ELR (cell line): Measurements from ENCODE around the gene SMURF2.
"Not testable (repeated sequence)": the region's sequence is repeated elsewhere in the genome, so short reads cannot be mapped to it uniquely, and the experiment has no call there.

Source experiments
- DNase-seq: peaks from one replicate; pipeline ENCODE4 v3.0.0-alpha.2; 2015; ENCODE audit warnings: low read depth

SMURF2 gene

DNA sequence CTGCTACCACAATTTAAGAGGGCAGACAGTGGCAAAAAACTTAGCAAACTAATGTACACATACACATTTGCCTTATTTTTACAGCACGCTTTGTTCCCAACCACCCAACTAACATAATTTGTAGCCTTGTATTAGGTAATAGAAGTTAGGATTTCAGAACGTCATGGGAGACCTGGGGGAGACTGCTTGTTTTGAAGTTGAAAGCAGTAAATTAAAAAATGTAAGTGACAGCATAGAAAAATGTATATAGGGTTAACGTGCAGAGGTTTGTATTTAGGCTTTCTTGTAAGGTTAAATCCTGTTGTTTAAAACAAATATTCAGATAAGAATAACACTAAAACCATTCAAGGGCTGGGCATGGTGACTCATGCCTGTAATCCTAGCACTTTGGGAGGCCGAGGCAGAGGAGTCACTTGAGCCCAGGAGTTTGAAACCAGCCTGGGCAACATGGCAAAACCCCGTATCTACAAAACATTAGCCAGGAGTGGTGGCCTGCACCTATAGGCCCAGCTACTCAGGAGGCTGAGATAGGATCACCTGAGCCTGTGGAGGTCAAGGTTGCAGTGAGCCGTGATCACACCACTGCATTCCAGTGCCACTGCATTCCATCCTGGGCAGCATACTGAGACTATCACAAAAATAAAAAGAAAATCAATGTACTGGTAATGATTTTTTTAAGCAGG is 2.3 kb upstream of the SMURF2 start:
- peak; percentile 74 for DNase-seq

DNA sequence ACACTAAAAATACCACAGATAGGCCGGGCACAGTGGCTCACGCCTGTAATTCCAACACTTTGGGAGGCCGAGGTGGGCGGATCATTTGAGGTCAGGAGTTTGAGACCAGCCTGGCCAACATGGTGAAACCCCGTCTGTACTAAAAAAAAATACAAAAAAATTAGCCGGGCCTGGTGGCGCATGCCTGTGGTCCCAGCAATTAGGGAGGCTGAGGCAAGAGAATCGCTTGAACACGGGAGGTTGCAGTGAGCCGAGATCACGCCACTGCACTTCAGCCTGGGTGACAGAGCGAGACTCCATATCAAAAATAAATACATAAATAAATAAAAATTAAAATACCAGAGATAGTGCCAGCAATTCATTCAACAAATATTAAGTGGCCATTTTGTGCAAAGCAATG is 1.7 kb upstream of the SMURF2 start:
- not testable (repeated sequence) for DNase-seq

DNA sequence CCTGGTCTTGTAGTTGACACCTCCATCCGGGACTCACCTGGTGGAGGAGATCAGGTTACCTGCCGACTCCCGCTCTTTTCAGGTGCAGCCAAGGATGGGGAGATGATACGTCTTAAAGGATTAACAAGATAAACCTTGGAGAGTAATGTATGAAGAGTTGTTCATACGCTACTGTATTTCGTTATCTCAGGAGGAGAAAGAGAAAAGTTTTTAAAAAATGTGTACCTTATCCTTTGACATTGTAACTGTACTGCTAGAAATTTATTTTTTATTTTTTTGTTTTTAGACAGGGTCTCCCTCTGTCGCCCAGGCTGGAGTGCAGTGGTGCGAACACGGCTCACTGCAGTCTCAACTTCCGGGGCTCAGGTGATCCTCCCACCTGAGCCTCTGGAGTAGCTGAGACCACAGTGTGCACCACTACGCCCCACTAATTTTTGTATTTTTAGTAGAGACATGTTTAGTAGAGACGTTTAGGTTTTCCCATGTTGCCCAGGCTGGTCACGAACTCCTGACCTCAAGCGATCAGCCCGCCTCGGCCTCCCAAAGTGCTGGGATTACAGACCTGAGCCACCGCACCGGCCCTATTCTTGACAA is 764 bp upstream of the SMURF2 start:
- DNase-seq, result no peak

DNA sequence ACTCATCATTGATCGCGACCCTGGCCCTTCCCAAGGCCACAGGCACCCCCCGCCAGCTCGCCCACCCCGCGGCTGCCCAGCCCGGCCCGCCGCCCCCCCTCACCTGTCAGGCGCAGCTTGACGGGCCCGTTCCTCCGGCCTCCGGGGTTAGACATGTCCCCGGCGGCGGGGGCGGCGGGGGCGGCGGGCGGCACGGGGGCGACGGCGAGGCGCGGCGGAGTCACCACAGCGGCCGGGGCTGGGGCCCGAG is 456 bp downstream of the SMURF2 start:
- no peak for DNase-seq

DNA sequence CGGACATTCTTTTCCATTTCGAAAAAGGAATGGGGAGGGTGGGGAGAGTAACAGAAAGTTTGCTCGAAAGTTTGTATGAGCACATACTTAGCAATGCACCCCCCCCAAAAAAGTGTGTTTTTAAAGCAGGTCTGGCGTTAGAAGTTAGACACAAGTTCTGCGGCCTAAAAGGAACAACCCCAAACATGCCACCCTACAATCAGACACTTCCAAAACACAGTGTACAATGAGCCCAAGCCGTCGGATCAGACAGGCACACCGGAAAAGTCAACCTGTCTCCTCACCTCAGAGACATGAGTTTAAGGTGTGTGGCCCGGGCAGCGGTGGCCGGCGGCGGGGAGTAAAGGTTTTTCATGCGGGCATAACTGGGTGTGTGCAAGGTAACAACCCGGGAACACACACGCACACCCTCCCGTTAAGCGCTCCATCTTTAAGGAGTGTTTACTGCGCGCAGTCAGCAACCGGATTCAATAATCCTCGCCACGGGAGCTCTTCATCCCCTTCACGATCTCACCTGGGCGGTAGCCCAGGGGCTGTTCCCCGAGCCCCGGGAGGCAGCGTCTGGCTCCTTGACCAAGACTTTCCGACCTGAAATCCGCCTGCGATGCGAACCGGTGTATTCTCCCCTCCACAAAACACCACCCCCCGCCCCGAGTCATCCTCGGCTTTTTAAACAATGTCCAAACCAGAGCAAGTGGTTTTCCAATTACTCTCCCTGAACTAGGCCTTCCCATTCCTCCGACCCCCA is 955 bp downstream of the SMURF2 start:
- peak; percentile 59 for DNase-seq

DNA sequence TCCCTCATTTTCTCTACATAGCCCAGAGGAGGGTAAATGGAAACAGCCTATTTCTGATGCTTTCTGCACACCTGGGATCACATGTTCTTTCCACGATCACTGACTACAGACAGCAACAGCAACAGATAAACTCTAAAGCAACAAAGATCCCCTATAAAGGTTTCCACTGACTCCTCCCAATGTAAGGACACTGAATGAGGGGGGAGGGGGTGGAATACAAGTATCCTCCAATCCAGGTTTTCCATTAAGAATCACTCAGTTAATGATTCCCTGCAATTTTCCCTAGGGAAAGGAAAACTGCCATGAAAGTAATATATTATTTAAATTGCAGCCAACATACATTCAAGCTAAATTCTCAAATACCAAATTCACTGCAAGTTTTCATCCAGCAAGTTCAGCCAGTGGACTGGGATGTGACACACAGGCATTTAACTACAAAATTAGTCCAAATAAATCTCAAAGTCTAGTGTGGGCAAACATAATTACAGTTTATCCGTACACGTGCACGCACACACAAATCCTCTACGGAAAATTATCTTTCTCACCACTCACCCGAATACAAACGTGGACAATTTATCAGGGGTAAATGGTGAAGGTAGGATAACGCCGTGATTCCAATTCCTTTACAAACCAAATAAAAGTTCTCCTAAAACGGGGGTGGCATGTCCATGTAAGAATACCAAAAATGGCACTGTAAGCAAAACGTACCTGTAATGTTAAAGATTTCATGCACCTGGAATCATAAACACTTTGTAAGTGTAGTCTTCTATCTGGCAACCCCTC is 1.7 kb downstream of the SMURF2 start:
- DNase-seq, result peak; percentile 89

DNA sequence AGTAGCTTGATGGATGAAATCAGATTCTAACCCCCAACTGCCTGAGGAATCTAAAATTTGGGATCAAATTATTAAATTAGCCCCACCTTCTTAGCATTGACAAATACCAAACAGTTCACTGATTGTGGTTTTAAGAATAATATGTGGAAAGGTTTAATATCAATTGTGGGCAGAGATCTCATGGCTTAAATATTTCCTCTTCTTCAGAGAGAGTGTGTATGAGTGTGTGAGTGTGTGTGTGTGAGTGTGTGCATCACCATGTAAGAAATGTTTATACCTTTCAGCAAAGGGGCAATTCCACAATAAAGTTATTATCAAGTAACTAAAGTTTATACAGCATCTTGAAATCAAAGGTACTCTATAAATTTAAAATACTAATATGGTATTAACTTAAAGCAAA is 3.2 kb downstream of the SMURF2 start:
- DNase-seq, result peak; percentile 89

DNA sequence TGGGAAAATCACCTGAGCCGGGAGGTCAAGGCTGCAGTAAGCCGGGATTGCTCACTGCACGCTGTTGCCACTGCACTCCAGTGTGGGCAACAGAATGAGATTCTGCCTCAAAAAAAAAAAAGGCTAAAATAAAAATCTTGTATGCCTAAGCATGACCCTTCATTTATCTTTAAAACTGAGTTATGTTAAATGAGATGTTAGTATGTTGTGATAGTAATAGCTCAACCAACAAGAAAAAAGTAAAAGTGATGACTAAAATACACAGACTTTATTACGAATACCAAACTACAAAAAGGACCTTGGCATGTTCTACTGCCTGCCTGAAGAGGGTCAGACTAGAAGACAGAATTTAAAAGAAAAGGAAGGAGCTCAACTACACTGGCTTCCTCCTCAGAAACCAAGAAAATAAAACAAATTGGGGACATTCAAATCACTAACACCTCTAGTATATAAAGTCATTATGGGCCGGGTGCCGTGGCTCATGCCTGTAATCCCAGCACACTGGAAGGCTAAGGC is 4.4 kb downstream of the SMURF2 start:
- DNase-seq, result peak; percentile 48

DNA sequence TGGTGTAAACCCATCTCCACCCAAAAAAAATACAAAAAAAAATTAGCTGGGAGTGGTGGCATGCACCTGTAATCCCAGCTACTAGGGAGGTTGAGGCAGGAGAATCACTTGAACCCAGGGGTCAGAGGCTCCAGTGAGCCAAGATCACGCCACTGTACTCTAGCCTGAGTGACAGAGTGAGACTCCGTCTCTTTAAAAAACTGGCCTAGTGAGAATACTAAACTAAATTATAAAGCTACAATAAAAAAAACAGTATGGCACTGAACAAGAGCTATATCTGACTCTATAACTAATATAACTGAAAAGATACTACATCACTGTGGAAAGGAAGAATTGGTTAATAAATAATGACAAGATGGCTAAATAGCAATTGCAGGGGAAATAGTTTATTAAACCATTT is 6.4 kb downstream of the SMURF2 start:
- DNase-seq, result no peak

DNA sequence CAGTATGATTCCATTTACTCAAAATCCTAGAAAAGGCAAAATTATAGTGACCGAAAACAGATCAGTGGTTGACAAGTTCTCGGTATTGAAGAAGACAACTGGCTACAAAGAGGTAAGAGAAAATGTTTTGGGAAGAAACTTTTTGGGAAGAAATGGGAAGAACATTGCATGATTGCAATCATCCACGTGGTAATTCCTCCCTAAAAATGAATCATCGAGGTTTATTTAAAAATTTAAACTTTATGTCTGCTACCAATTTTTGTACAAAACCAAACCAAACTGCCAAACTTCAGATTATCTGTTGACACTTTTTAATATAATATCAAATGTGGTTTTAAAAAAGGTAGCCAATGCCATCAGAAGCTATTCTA is 8.1 kb downstream of the SMURF2 start:
- DNase-seq, result peak; percentile 42

DNA sequence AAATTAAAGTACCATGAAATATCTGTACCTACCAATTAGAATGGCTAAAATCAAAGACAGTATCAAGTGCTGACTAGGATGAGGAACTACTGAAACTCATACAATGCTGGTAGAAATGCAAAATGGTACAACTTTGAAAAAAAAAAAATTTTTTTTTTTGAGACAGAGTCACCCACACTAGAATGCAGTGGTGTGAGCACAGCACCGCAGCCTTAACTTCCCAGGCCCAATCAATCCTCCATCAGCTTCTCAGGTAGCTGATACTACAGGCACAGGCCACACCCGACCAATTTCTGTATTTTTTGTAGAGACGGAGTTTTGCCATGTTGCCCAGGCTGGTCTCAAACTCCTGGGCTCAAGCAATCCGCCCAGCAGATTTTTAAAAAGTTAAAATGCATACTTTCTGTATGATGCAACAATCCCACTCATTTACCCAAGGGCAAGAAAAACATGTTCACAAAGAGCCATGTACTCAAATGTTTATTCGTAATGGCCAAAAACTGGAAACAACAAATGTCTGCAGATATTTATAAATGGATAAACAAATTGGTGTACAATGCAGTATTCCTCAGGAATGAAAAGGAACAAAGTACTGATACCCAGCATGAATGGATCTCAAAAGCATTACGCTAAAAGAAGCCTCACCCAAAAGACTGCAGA is 8.7 kb downstream of the SMURF2 start:
- peak; percentile 76 for DNase-seq

DNA sequence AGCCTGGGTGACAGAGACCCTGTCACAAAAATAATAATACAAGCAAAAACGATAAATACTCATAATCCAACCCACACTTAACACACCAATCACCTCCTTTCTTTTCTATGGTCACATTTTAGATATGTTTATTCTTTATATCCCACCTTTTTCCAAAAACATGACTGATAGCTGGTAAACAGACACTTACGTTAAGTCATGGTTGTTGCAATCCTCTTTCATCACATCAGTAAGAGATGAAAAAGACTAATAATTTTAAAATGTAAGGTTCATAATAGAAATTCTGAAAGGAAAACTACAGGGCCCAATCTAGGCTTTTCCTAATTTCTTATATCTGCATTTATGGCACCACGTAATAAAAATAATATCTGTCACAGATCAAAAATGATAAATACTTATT is 10.2 kb downstream of the SMURF2 start:
- no peak for DNase-seq

DNA sequence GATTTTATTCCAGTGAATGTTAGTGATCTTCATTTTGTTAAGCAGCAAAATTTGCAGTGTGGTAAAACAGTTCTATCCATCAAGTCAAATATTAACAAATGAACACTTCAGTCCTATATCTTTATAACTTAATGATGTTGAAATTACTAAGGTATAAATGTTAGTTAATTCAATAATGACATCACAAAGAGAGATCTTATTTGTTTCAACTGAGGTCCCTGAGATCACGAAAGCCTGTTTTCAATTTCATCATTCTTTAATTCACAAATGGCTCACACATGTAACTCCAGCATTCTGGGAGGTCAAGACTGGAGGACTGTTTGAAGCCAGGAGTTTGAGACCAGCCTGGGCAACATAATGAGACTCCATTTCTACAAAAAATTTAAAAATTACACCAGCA is 13.9 kb downstream of the SMURF2 start:
- no peak for DNase-seq

DNA sequence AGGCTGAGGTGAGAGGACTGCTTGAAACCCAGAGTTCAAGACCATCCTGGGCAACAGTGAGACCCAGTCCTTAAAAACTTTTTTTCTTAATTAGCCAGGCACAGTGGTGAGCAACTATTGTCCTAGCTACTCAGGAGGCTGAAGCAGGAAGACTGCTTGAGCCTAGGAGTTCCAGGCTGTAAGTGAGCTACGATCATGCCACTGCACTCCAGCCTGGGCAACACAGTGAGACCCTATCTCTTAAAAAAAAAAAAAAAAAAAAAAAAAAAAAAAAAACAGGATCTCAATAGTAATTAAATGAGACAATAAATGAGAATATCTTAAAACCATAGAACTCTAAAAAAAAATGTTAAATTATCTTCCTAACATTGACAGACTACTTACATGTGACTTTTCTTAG is 14.3 kb downstream of the SMURF2 start:
- no peak for DNase-seq

DNA sequence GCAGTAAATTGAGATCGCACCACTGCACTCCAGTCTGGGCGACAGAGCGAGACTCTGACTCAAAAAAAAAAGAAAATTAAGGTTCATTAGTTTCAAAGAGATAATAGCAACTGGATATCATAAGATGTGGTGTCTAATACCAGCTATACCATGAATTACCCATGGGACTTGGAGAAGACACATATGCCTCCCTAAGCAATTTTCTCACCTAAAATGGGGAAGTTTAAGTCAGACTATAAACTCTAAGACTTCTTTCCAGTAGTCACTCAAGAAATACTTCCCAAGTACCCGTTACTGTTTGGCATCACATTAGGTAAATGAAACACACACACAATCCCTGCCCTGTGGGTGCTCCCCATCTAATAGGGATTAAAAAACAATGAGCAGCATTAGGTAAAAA is 22.6 kb downstream of the SMURF2 start:
- no peak for DNase-seq

DNA sequence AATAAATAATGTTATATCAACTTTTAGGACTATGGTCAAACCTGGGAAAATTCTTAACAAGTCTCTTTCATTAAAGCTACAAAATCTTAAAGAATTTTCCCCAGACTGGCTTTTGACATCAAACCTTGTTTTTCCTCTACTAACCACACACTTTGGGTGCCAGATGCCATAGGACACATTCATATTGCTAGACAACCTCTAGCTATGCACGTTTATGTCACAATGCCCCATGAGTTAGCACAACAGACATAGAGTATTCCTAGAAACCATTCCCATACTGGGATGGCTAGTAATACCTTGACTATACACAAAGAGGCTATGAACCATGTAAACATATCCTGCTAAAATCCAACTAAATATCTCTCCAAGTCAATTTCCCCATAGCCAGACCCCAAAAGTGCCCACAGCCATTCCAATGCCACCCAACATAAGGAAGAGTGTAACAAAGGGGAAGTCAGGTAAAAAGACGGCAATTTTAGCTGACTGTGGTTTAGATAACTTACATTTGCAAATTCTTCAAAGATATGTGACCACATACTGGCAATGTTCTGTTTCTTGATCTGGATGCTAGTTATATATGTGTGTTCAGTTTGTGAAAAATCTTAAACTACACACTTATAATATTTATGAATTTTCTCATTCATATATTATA is 23.4 kb downstream of the SMURF2 start:
- DNase-seq, result peak; percentile 62

DNA sequence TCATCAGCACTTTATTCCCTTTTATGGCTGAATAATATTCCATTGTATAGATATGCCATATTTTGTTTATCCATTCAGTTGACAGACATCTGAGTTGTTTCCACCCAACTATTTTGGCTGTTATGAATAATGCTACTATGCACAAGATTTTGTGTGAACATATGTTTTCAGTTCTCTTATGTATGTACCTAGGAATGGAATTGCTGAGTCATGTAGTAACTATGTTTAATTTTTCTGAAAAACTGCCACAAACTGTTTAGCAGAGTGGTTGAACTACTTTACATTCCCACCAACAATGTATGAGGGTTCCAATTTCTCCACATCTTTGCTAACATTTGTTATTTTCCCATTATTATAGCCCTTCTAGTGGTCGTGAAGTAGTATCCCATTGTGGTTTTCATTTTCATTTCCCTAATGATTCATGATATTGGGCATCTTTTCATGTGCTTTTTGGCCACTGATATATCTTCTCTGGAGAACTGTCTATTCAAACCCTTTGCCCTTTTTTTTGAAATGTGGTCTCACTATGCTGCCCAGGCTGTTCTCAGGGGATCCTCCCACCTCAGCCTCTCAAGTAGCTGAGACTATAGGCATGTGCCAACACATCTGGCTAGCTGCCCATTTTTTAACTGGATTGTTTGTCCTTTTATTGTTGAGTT is 26.3 kb downstream of the SMURF2 start:
- peak; percentile 89 for DNase-seq

DNA sequence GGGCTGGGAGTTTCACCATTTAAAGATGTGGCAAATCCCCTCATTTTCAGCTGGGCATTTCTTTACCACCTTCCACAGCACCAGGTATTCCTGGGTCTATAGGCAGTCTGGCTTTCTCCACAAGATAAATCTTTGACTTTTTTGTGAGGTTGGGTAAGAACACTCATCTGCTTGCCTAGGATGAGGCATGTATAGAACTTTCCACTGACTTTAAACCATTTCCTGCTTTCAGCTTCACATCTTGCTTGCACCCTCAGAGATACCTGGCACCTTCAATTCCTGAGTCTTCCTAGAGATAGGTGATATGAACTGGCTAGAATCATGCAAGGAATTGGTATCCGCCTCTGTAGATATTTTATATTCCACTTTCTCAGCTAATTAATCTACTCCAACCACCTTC is 27.9 kb downstream of the SMURF2 start:
- DNase-seq, result no peak

DNA sequence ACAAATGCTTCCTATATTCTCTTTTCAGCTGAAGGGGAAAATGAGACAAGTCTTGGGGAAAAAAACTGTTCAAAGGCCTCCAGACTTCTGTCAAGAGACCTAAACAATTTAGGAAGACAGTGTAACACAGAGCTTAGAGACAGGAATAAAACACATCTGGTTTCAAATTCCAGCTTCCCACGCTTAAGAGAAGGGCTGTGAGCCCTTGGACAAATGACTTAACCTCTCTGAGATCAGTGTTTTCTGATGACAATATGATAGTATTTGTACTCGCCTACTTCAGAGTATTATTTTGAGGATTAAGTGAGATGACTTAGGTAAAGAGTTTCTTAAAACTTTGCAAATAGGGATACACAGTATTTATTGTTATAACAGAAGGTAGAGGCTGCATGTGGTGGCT is 29.5 kb downstream of the SMURF2 start:
- no peak for DNase-seq

DNA sequence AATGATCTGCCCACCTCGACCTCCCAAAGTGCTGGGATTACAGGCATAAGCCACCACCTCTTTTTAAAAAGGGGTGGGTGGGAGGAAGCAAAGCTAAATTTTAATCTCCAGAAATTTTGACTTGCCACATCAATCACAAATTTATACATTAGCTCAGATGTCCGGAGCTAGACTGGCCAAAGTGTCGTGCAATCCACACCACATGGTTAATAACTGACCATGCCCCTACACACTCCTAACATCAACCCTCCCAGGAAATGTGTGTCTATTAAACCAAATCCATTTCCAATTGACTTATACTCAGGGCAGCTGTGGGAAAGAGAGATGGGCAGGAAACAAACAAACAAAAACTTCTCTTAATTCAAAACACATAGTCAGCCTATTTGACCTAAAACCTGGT is 29.9 kb downstream of the SMURF2 start:
- no peak for DNase-seq
